ENCODE data around the gene RHBG. TPM values are rescaled to one million over a fixed set of nuclear protein-coding genes. Genes with fewer than 3 reads are reported as not detected.

Gene RHBG
- polyA plus RNA-seq, 1 experiment: not detected

DNA sequence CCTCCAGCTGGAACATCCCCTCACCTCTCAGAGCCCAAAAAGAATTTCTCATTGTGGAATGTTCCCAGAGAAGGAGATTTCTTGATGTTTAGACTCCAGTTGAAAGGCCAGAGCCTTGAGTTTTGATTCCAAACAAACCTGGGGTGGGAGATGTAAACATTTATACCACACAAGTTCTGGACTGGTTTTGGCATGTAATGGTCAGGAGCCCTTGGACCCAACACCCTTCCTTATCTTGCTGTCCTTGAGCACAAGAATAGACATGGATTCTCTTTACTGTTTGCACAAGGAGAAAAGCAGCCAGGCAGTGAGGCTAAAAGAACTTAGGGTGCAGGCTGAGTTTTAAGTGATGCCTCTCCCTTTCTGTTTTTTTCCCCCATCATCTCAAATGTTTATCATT lies 4.5 kb downstream of the RHBG start:
- H3K27me3 ChIP-seq (ENCODE audit: control insufficient read depth, insufficient read depth, low read length): peaks cover 16% of the 10 kb centered on the region
- TF ChIP-seq, protein P1, sequence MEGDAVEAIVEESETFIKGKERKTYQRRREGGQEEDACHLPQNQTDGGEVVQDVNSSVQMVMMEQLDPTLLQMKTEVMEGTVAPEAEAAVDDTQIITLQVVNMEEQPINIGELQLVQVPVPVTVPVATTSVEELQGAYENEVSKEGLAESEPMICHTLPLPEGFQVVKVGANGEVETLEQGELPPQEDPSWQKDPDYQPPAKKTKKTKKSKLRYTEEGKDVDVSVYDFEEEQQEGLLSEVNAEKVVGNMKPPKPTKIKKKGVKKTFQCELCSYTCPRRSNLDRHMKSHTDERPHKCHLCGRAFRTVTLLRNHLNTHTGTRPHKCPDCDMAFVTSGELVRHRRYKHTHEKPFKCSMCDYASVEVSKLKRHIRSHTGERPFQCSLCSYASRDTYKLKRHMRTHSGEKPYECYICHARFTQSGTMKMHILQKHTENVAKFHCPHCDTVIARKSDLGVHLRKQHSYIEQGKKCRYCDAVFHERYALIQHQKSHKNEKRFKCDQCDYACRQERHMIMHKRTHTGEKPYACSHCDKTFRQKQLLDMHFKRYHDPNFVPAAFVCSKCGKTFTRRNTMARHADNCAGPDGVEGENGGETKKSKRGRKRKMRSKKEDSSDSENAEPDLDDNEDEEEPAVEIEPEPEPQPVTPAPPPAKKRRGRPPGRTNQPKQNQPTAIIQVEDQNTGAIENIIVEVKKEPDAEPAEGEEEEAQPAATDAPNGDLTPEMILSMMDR (IDR thresholded peaks at IDR 0.05; ENCODE audit: low read depth, low read length): no peak
- no peak overlapping the region for H3K27ac ChIP-seq (ENCODE audit: low read depth, low read length)
- POLR2A ChIA-PET: no interaction called here
- no peak for DNase-seq (ENCODE audit: low read depth, low spot score)
- H3K4me3 ChIP-seq (ENCODE audit: low read depth, low read length): no peak overlapping the region
- no peaks in the 10 kb centered on the region; the same call in 1 of the 2 replicates for H3K9me3 ChIP-seq (ENCODE audit: control insufficient read depth, insufficient read depth, low read length)
- CTCF ChIA-PET: interaction anchor here (1.0 to 8.1 kb wide), 4 partner anchors 9 to 73 kb away, joined by 3 to 82 read pairs (median 4); no protein-coding TSS in a partner anchor

- no peak overlapping the region for H3K27ac ChIP-seq (ENCODE audit: low read depth, low read length)
- H3K4me3 ChIP-seq (ENCODE audit: low read depth, low read length): no peak overlapping the region
- TF ChIP-seq, protein P1 (IDR thresholded peaks at IDR 0.05; ENCODE audit: low read depth, low read length): 0 out of 2 replicates have a peak, but pooled peaks have one; percentile 8
- peaks cover 3% of the 10 kb centered on the region for H3K27me3 ChIP-seq (ENCODE audit: control insufficient read depth, insufficient read depth, low read length)
- H3K9me3 ChIP-seq (ENCODE audit: control insufficient read depth, insufficient read depth, low read length): no peaks in the 10 kb centered on the region
- POLR2A ChIA-PET: no interaction called here
- no peak for DNase-seq (ENCODE audit: low read depth, low spot score)
- CTCF ChIA-PET: interaction anchor here (0.7 to 8.1 kb wide), 5 partner anchors 9 to 132 kb away, joined by 3 to 82 read pairs (median 6); no protein-coding TSS in a partner anchor
Measured at GRCh38 chr1:156376146-156376545, 7.1 kb downstream of the RHBG start.

- POLR2A ChIA-PET: no interaction called here
- TF ChIP-seq, protein P1 (IDR thresholded peaks at IDR 0.05; ENCODE audit: low read depth, low read length): no peak
- peaks cover 13% of the 10 kb centered on the region for H3K27me3 ChIP-seq (ENCODE audit: control insufficient read depth, insufficient read depth, low read length)
Measured at GRCh38 chr1:156376958-156377919, 8.2 kb downstream of the RHBG start.

DNA sequence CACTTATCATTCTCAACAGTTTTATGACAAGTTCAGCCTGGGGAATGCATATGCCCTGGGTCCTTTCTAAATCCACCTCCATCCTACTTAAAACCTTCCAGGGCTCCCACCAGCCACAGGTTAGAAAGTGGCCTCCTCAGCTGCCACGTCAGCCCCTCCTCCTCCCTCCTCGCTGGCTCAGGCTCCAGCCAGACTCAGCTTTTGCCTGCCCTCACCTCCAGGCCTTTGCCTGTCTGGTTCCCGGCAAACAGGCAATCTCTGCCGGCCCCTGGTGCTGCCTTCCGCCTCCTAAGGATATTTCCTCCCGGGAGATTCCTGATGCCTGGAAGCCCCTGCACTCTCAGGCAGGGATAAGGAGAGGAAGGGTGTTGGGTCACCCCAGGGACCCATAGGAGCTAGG lies 9.5 kb downstream of the RHBG start:
- CTCF ChIA-PET: interaction anchor here (0.6 to 4.5 kb wide), 2 partner anchors 67 to 514 kb away, joined by 11 to 41 read pairs; no protein-coding TSS in a partner anchor
- POLR2A ChIA-PET: no interaction called here

More at GRCh38 chr1:156376958-156377919, 8.2 kb downstream of the RHBG start:
- no peak overlapping the region for H3K4me3 ChIP-seq (ENCODE audit: low read depth, low read length)
- H3K27ac ChIP-seq (ENCODE audit: low read depth, low read length): no peak overlapping the region
- no peak for DNase-seq (ENCODE audit: low read depth, low spot score)
- H3K9me3 ChIP-seq (ENCODE audit: control insufficient read depth, insufficient read depth, low read length): no peaks in the 10 kb centered on the region
- CTCF ChIA-PET: interaction anchor here (1.4 to 8.1 kb wide), 3 partner anchors 8 to 69 kb away, joined by 6 to 82 read pairs (median 41); no protein-coding TSS in a partner anchor

More for the DNA sequence above, 9.5 kb downstream of the RHBG start:
- peaks cover 17% of the 10 kb centered on the region for H3K27me3 ChIP-seq (ENCODE audit: control insufficient read depth, insufficient read depth, low read length)
- H3K4me3 ChIP-seq (ENCODE audit: low read depth, low read length): no peak overlapping the region
- TF ChIP-seq, protein P1 (IDR thresholded peaks at IDR 0.05; ENCODE audit: low read depth, low read length): no peak
- H3K27ac ChIP-seq (ENCODE audit: low read depth, low read length): no peak overlapping the region
- H3K9me3 ChIP-seq (ENCODE audit: control insufficient read depth, insufficient read depth, low read length): no peaks in the 10 kb centered on the region
- no peak for DNase-seq (ENCODE audit: low read depth, low spot score)

All from AG04450 (cell line).